Measurements from ENCODE around the gene SSC5D. TPM values are rescaled to one million over a fixed set of nuclear protein-coding genes. Genes with fewer than 3 reads are reported as not detected.

SSC5D gene
- total RNA-seq, 1 experiment from 2014 or later, result 1.5 TPM

DNA sequence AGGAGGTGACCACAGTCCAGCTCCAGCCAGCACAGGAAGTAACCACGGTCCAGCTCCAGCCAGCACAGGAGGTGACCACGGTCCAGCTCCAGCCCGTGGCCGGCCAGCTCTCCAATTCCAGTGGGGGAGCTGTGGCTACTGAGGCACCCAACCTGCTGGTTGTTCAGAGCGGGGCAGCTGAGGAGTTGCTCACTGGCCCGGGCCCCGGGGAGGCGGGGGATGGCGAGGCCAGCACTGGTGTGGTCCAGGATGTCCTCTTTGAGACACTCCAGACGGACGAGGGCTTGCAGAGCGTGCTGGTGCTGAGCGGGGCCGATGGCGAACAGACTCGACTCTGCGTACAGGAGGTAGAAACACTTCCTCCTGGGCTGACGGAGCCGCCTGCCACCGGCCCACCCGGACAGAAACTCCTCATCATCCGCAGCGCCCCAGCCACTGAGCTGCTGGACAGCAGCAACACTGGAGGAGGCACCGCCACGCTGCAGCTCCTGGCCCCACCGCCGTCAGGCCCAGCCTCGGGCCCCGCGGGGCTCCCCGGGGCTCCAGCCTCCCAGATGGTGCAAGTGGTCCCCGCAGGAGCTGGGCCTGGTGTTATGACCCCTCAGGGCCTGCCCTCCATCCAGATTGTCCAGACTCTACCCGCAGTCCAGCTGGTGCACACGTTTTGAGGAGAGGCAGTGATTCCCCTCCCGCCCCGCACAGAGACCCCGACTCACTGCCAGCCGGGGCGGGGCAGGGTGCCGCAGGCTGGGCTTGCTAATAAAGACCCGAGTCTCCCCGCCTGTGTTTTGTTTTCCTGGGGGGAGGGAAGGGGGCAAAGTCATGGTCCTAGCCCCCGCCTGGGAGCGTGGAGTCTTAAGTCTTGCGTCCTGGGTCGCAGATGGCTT lies 4.3 kb upstream of the SSC5D start:
- no TSS peak for BruUV-seq (replicated peaks)
- no peaks in the 10 kb centered on the region for H3K36me3 ChIP-seq (ENCODE audit: control insufficient read depth in 1 of 2, insufficient read depth in 2 of 2, low read length in 2 of 2)
- H3K9me3 ChIP-seq (ENCODE audit: control insufficient read depth in 1 of 2, insufficient read depth in 1 of 2, low read depth in 1 of 2, low read length in 2 of 2), result no peaks in the 10 kb centered on the region
- CTCF ChIA-PET, result interaction anchor here (0.9 kb wide), 1 partner anchor 20 kb away, joined by 4 read pairs; no protein-coding TSS in a partner anchor
- peak overlapping the region; percentile 79 to 80 for H3K4me3 ChIP-seq (replicated peaks in 1 of 2; ENCODE audit: low read depth in 1 of 2, low read length in 2 of 2)
- no peaks in the 10 kb centered on the region for H4K20me1 ChIP-seq (ENCODE audit: insufficient read depth)
- H3K27ac ChIP-seq (ENCODE audit: low read depth, low read length), result peak overlapping the region; percentile 85
- no peaks in the 10 kb centered on the region for H3K9me2 ChIP-seq (ENCODE audit: insufficient read depth)
- peaks cover 10 to 34% of the 10 kb centered on the region in 2 experiments; a peak in 3 of 4 replicates for H3K4me1 ChIP-seq (ENCODE audit: control insufficient read depth in 1 of 2, insufficient read depth in 2 of 2, low read length in 2 of 2)
- TF ChIP-seq, protein P1, sequence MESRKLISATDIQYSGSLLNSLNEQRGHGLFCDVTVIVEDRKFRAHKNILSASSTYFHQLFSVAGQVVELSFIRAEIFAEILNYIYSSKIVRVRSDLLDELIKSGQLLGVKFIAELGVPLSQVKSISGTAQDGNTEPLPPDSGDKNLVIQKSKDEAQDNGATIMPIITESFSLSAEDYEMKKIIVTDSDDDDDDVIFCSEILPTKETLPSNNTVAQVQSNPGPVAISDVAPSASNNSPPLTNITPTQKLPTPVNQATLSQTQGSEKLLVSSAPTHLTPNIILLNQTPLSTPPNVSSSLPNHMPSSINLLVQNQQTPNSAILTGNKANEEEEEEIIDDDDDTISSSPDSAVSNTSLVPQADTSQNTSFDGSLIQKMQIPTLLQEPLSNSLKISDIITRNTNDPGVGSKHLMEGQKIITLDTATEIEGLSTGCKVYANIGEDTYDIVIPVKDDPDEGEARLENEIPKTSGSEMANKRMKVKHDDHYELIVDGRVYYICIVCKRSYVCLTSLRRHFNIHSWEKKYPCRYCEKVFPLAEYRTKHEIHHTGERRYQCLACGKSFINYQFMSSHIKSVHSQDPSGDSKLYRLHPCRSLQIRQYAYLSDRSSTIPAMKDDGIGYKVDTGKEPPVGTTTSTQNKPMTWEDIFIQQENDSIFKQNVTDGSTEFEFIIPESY (IDR thresholded peaks at IDR 0.05; ENCODE audit: extremely low read depth, insufficient replicate concordance, low read length), result no peak
- TF ChIP-seq JUND (IDR thresholded peaks at IDR 0.05), result no peak
- TF ChIP-seq, protein P2, sequence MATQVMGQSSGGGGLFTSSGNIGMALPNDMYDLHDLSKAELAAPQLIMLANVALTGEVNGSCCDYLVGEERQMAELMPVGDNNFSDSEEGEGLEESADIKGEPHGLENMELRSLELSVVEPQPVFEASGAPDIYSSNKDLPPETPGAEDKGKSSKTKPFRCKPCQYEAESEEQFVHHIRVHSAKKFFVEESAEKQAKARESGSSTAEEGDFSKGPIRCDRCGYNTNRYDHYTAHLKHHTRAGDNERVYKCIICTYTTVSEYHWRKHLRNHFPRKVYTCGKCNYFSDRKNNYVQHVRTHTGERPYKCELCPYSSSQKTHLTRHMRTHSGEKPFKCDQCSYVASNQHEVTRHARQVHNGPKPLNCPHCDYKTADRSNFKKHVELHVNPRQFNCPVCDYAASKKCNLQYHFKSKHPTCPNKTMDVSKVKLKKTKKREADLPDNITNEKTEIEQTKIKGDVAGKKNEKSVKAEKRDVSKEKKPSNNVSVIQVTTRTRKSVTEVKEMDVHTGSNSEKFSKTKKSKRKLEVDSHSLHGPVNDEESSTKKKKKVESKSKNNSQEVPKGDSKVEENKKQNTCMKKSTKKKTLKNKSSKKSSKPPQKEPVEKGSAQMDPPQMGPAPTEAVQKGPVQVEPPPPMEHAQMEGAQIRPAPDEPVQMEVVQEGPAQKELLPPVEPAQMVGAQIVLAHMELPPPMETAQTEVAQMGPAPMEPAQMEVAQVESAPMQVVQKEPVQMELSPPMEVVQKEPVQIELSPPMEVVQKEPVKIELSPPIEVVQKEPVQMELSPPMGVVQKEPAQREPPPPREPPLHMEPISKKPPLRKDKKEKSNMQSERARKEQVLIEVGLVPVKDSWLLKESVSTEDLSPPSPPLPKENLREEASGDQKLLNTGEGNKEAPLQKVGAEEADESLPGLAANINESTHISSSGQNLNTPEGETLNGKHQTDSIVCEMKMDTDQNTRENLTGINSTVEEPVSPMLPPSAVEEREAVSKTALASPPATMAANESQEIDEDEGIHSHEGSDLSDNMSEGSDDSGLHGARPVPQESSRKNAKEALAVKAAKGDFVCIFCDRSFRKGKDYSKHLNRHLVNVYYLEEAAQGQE (IDR thresholded peaks at IDR 0.05; ENCODE audit: low read depth), result no peak
- TF ChIP-seq, protein P3, sequence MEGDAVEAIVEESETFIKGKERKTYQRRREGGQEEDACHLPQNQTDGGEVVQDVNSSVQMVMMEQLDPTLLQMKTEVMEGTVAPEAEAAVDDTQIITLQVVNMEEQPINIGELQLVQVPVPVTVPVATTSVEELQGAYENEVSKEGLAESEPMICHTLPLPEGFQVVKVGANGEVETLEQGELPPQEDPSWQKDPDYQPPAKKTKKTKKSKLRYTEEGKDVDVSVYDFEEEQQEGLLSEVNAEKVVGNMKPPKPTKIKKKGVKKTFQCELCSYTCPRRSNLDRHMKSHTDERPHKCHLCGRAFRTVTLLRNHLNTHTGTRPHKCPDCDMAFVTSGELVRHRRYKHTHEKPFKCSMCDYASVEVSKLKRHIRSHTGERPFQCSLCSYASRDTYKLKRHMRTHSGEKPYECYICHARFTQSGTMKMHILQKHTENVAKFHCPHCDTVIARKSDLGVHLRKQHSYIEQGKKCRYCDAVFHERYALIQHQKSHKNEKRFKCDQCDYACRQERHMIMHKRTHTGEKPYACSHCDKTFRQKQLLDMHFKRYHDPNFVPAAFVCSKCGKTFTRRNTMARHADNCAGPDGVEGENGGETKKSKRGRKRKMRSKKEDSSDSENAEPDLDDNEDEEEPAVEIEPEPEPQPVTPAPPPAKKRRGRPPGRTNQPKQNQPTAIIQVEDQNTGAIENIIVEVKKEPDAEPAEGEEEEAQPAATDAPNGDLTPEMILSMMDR (IDR thresholded peaks at IDR 0.05 in 2 of 3, conservative IDR thresholded peaks at IDR 0.05 in 1 of 3; ENCODE audit: borderline replicate concordance in 1 of 3, insufficient read depth in 1 of 3, low read depth in 2 of 3, low read length in 2 of 3), result no peak
- TF ChIP-seq EGR1 (IDR thresholded peaks at IDR 0.05; ENCODE audit: low read depth), result no peak
- no peak for TF ChIP-seq RAD21 (IDR thresholded peaks at IDR 0.05; ENCODE audit: low read depth)
- TF ChIP-seq CEBPB (IDR thresholded peaks at IDR 0.05; ENCODE audit: low read depth), result no peak
- no peak for TF ChIP-seq SP1 (IDR thresholded peaks at IDR 0.05; ENCODE audit: low read depth)
- TF ChIP-seq POLR2A (IDR thresholded peaks at IDR 0.05; ENCODE audit: borderline replicate concordance, extremely low read depth, insufficient read depth, insufficient read length), result no peak
- ATAC-seq (no peak; the same call in 1 of the 2 replicates), DNase-seq (ENCODE audit: low read depth, low spot score) (no peak)
- H3K27me3 ChIP-seq (ENCODE audit: insufficient read depth, low read length), result no peaks in the 10 kb centered on the region
- peak overlapping the region; percentile 97 for H3K9ac ChIP-seq (ENCODE audit: low read length)
- H3K4me2 ChIP-seq (ENCODE audit: low read length), result peak overlapping the region; percentile 97
- H2AFZ ChIP-seq (ENCODE audit: low read depth, low read length, poor library complexity, severe bottlenecking), result no peak overlapping the region
- intact Hi-C loops (cut with micrococcal nuclease), result no loop called here
- peaks cover 13% of the 10 kb centered on the region for H3K79me2 ChIP-seq (ENCODE audit: insufficient read depth, low read length)
- POLR2A ChIA-PET, result interaction anchor here (1.2 to 1.3 kb wide), 2 partner anchors 7 to 10 kb away, joined by 6 to 8 read pairs; partner anchors contain the start of gene ZNF628
- RAD21 ChIA-PET (ENCODE audit: low non-redundant PET in 1 of 2, low total read pairs in 2 of 2, uncharacterized antibody in 2 of 2, unreplicated experiment in 2 of 2), result no interaction called here
